H9 (cell line): ENCODE results near the gene E4F1. TPM values are rescaled to one million over a fixed set of nuclear protein-coding genes. Genes with fewer than 3 reads are reported as not detected.

Experiments
- DNase-seq: peaks from one replicate; pipeline ENCODE4 v3.0.0-alpha.2; 2017
- H2AFZ ChIP-seq: one replicate; pipeline ENCODE4 v1.6.1; 2013; ENCODE audit warnings: mild to moderate bottlenecking, low read length, control low read depth, moderate library complexity
- H2AK5ac ChIP-seq: 2 replicates; pipeline ENCODE4 v1.6.1; 2013; ENCODE audit warnings: low read length, control low read depth, mixed read lengths; ENCODE audit not compliant: insufficient read length
- H2BK120ac ChIP-seq: one replicate; pipeline ENCODE4 v1.6.1; 2013; ENCODE audit warnings: low read depth, mild to moderate bottlenecking, low read length, control low read depth, inconsistent platforms; ENCODE audit not compliant: poor library complexity, severe bottlenecking
- H2BK12ac ChIP-seq: 2 replicates; pipeline ENCODE4 v1.6.1; 2013; ENCODE audit warnings: low read length, control low read depth, mixed read lengths, low read depth; ENCODE audit not compliant: insufficient read length
- H2BK15ac ChIP-seq: 2 replicates; pipeline ENCODE4 v1.6.1; 2013; ENCODE audit warnings: low read depth, low read length, control low read depth
- H2BK20ac ChIP-seq: one replicate; pipeline ENCODE4 v1.6.1; 2013; ENCODE audit warnings: low read depth, mild to moderate bottlenecking, low read length, control low read depth, inconsistent platforms; ENCODE audit not compliant: poor library complexity, severe bottlenecking
- H2BK5ac ChIP-seq: 2 replicates; pipeline ENCODE4 v1.6.1; 2013; ENCODE audit warnings: low read length, control low read depth, mixed read lengths; ENCODE audit not compliant: insufficient read length
- H3K14ac ChIP-seq: 2 replicates; pipeline ENCODE4 v1.6.1; 2013; ENCODE audit warnings: low read length, control low read depth; ENCODE audit not compliant: insufficient read depth
- H3K18ac ChIP-seq: 2 replicates; pipeline ENCODE4 v1.6.1; 2013; ENCODE audit warnings: low read depth, mild to moderate bottlenecking, mixed read lengths, low read length, control low read depth; ENCODE audit not compliant: insufficient read length
- H3K23ac ChIP-seq: 2 replicates; pipeline ENCODE4 v1.6.1; 2013; ENCODE audit warnings: low read length, control low read depth, mixed read lengths, low read depth; ENCODE audit not compliant: insufficient read length
- H3K23me2 ChIP-seq: 2 replicates; pipeline ENCODE4 v1.6.1; 2013; ENCODE audit warnings: low read depth, mild to moderate bottlenecking, mixed read lengths, low read length, control low read depth; ENCODE audit not compliant: insufficient read length, poor library complexity, severe bottlenecking
- H3K27ac ChIP-seq: 2 replicates; pipeline ENCODE4 v1.5.1; 2013; ENCODE audit warnings: low read length, control low read depth, mixed read lengths, low read depth; ENCODE audit not compliant: insufficient read length
- H3K27me3 ChIP-seq: 2 replicates; pipeline ENCODE4 v1.6.1; 2013; ENCODE audit warnings: low read length, control low read depth, inconsistent platforms; ENCODE audit not compliant: insufficient read depth
- H3K4ac ChIP-seq: 2 replicates; pipeline ENCODE4 v1.6.1; 2013; ENCODE audit warnings: low read depth, mild to moderate bottlenecking, control low read depth, inconsistent platforms, low read length, moderate library complexity
- H3K4me1 ChIP-seq: 2 replicates; pipeline ENCODE4 v1.6.1; 2013; ENCODE audit warnings: low read length, control low read depth, inconsistent platforms; ENCODE audit not compliant: insufficient read depth
- H3K4me2 ChIP-seq: 2 replicates; pipeline ENCODE4 v1.6.1; 2013; ENCODE audit warnings: low read length, control low read depth, mixed read lengths; ENCODE audit not compliant: insufficient read length, insufficient read depth
- H3K56ac ChIP-seq: 2 replicates; pipeline ENCODE4 v1.6.1; 2013; ENCODE audit warnings: low read depth, mild to moderate bottlenecking, mixed read lengths, low read length, control low read depth; ENCODE audit not compliant: insufficient read length
- H3K79me1 ChIP-seq: 2 replicates; pipeline ENCODE4 v1.6.1; 2013; ENCODE audit warnings: low read depth, mild to moderate bottlenecking, moderate library complexity, low read length, control low read depth, inconsistent platforms; ENCODE audit not compliant: insufficient read depth, poor library complexity, severe bottlenecking
- H3K79me2 ChIP-seq: 2 replicates; pipeline ENCODE4 v1.6.1; 2013; ENCODE audit warnings: low read length, control low read depth, inconsistent platforms; ENCODE audit not compliant: insufficient read depth
- H3K9ac ChIP-seq: 2 replicates; pipeline ENCODE4 v1.6.1; 2013; ENCODE audit warnings: low read length, control low read depth, mixed read lengths; ENCODE audit not compliant: insufficient read length; ENCODE audit errors: extremely low read depth
- H3K9me3 ChIP-seq: one replicate; pipeline ENCODE4 v1.6.1; 2013; ENCODE audit warnings: low read depth, low read length, inconsistent platforms; ENCODE audit not compliant: control insufficient read depth
- H3T11ph ChIP-seq: one replicate; pipeline ENCODE4 v1.6.1; 2013; ENCODE audit warnings: mild to moderate bottlenecking, low read length, control low read depth, inconsistent platforms
- H4K20me1 ChIP-seq: one replicate; pipeline ENCODE4 v1.6.1; 2013; ENCODE audit not compliant: control insufficient read depth, insufficient read length, insufficient read depth
- H4K5ac ChIP-seq: 2 replicates; pipeline ENCODE4 v1.6.1; 2013; ENCODE audit warnings: low read depth, mild to moderate bottlenecking, mixed read lengths, low read length, control low read depth; ENCODE audit not compliant: insufficient read length
- H4K8ac ChIP-seq: replicated peaks from 2 replicates; pipeline ENCODE4 v1.6.1; 2013; ENCODE audit warnings: low read length, control low read depth, mixed read lengths, low read depth; ENCODE audit not compliant: insufficient read length
- H4K91ac ChIP-seq: 2 replicates; pipeline ENCODE4 v1.6.1; 2013; ENCODE audit warnings: low read depth, mild to moderate bottlenecking, moderate library complexity, mixed read lengths, low read length, control low read depth; ENCODE audit not compliant: insufficient read length
- H3K27ac Mint-ChIP-seq, 3 experiments: 2 replicates in 2 of 3; 3 replicates in 1 of 3; pipeline ENCODE4 v1.8.0; 2020 to 2021; ENCODE audit warnings: mixed read lengths in 3 of 3, mild to moderate bottlenecking in 1 of 3, moderate library complexity in 1 of 3
- H3K27me3 Mint-ChIP-seq: 2 replicates; pipeline ENCODE4 v1.8.0; 2021; ENCODE audit warnings: low read depth, mild to moderate bottlenecking, moderate library complexity, mixed read lengths
- H3K36me3 Mint-ChIP-seq, 3 experiments: 2 replicates in 2 of 3; 3 replicates in 1 of 3; pipeline ENCODE4 v1.8.0; 2020 to 2021; ENCODE audit warnings: low read depth in 3 of 3, mixed read lengths in 3 of 3; ENCODE audit not compliant: insufficient read depth in 1 of 3
- H3K4me1 Mint-ChIP-seq, 2 experiments: 2 replicates each; pipeline ENCODE4 v1.8.0; 2020; ENCODE audit warnings: mixed read lengths in 2 of 2
- H3K4me3 Mint-ChIP-seq, 2 experiments: 2 replicates in 1 of 2; 3 replicates in 1 of 2; pipeline ENCODE4 v1.8.0; 2020 to 2021; ENCODE audit warnings: mild to moderate bottlenecking in 2 of 2, mixed read lengths in 2 of 2, moderate library complexity in 1 of 2
- H3K9me3 Mint-ChIP-seq, 2 experiments: 2 replicates in 1 of 2; 3 replicates in 1 of 2; pipeline ENCODE4 v1.8.0; 2020; ENCODE audit warnings: mild to moderate bottlenecking in 2 of 2, mixed read lengths in 2 of 2, moderate library complexity in 1 of 2
- CTCF ChIP-seq: fragments of 200-600 bp; sonication (generic); conservative IDR thresholded peaks from 3 replicates; pipeline ENCODE4 v1.8.0; 2021; ENCODE audit warnings: antibody characterized with exemption, mild to moderate bottlenecking
- WGBS: extraction: QIAGEN DNeasy Blood & Tissue Kit; methylation state at CpG from one replicate; pipeline ENCODE4 v1.1.7; 2013; ENCODE audit warnings: missing lambda C conversion rate, low lambda C conversion rate, mixed read lengths; ENCODE audit not compliant: insufficient read length; ENCODE audit errors: extremely low coverage; 5-methylcytosine and 5-hydroxymethylcytosine counted together
- long read RNA-seq: library from polyadenylated mRNA; unstranded; transcript quantifications from one replicate; pipeline ENCODE4 v2.0.0, GENCODE V29; 2020
- total RNA-seq: library from RNA; stranded (reverse); gene quantifications from 2 replicates; pipeline ENCODE4 v1.2.1, GENCODE V29; 2021

E4F1 gene
- total RNA-seq, result 35.9 and 37.6 TPM in 2 replicates
- long read RNA-seq, transcript E4F1-201 (14 exons, 2,573 nt), result major isoform, 110 of 309 reads
- long read RNA-seq, partial matches to known transcripts, result 27 of 309 reads
- long read RNA-seq, other reads (novel, unspliced or antisense), result 172 of 309 reads

GRCh38 chr16:2223221-2223941, at the start of gene E4F1:
TSS of gene E4F1 (plus strand) at chr16:2223591. CDS start at chr16:2223614, 23 bp downstream.
- Histone ChIP-seq H4K5ac (no peak within 1 kb of the TSS), H3K79me1 (no peaks in the 10 kb centered on the region), H2AK5ac (no peak within 1 kb of the TSS), H2BK15ac (no peak within 1 kb of the TSS), H3K4me2 (peak within 1 kb of the TSS; percentile 56), H3K4me1 (no peaks in the 10 kb centered on the region), H4K8ac (no peak within 1 kb of the TSS), H3K79me2 (peaks cover 5% of the 10 kb centered on the region; the same call in 1 of the 2 replicates), H2BK20ac (no peak within 1 kb of the TSS), H3K18ac (peak within 1 kb of the TSS; percentile 27), H2BK5ac (no peak within 1 kb of the TSS), H3K27ac (no peak within 1 kb of the TSS), H3K23me2 (no peaks in the 10 kb centered on the region), H2BK12ac (no peak within 1 kb of the TSS), H4K20me1 (no peaks in the 10 kb centered on the region), H3K9me3 (no peaks in the 10 kb centered on the region), H4K91ac (no peak within 1 kb of the TSS), H3K9ac (peak within 1 kb of the TSS; percentile 60), H3K23ac (no peak within 1 kb of the TSS), H3K14ac (peak within 1 kb of the TSS; percentile 36; the same call in 1 of the 2 replicates), H3T11ph (no peak within 1 kb of the TSS), H3K4ac (no peak within 1 kb of the TSS), H3K56ac (no peak within 1 kb of the TSS), H2BK120ac (no peak within 1 kb of the TSS), H3K27me3 (no peaks in the 10 kb centered on the region; the same call in 1 of the 2 replicates), H2AFZ (no peak within 1 kb of the TSS)
- no peak for TF ChIP-seq CTCF
- H3K27me3 Mint-ChIP-seq, result no peaks in the 10 kb centered on the region
- peak within 1 kb of the TSS in 2 of 3 experiments; percentile 55 to 75; a peak in 3 of 7 replicates for H3K27ac Mint-ChIP-seq
- no CpG with 5 or more reads among the region's 82 CpGs for WGBS
- peak within 1 kb of the TSS; percentile 80 to 84 for H3K4me3 Mint-ChIP-seq
- peaks cover 0 to 3% (median 0%) of the 10 kb centered on the region in 3 experiments; a peak in 3 of 7 replicates for H3K36me3 Mint-ChIP-seq
- DNase-seq, result peak; percentile 100
- no peaks in the 10 kb centered on the region for H3K9me3 Mint-ChIP-seq
- H3K4me1 Mint-ChIP-seq, result peaks cover 3% of the 10 kb centered on the region in 2 experiments; a peak in 2 of 4 replicates
